GM12874 (cell line): ENCODE results near the gene EXD1.

Source experiments
- TF ChIP-seq, protein P1 (sequence below): IDR thresholded peaks from 2 replicates; pipeline ENCODE4 v1.5.1; 2011; ENCODE audit warnings: low read depth, mild to moderate bottlenecking, control low read depth, low read length, moderate library complexity; ENCODE audit not compliant: insufficient read depth

Gene EXD1

DNA sequence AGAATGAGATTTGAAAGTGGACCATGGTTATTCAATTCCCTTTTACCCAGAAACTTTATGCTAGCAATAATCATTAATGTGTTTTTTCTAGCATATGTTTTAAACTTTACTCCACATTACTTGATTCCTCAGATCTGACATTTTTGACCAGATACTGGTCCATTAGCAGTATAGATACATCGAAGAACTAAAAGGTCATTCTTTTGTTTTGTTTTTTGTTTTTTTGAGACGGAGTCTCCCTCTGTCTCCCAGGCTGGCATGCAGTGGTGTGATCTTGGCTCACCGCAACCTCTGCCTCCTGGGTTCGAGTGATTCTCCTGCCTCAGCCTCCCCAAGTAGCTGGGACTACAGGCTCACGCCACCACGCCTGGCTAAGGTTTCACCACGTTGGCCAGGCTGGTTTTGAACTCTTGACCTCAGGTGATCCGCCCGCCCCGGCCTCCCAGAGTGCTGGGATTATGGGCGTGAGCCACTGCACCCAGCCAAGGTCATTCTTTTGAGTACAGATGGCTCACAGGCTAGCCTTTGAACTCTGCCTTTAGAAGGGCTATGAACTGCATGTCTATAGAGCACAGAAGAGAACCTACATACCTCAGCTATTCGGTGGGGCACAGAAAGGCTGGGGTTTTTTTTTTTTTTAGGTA is 29.1 kb upstream of the EXD1 start:
- TF ChIP-seq, protein P1, sequence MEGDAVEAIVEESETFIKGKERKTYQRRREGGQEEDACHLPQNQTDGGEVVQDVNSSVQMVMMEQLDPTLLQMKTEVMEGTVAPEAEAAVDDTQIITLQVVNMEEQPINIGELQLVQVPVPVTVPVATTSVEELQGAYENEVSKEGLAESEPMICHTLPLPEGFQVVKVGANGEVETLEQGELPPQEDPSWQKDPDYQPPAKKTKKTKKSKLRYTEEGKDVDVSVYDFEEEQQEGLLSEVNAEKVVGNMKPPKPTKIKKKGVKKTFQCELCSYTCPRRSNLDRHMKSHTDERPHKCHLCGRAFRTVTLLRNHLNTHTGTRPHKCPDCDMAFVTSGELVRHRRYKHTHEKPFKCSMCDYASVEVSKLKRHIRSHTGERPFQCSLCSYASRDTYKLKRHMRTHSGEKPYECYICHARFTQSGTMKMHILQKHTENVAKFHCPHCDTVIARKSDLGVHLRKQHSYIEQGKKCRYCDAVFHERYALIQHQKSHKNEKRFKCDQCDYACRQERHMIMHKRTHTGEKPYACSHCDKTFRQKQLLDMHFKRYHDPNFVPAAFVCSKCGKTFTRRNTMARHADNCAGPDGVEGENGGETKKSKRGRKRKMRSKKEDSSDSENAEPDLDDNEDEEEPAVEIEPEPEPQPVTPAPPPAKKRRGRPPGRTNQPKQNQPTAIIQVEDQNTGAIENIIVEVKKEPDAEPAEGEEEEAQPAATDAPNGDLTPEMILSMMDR: no peak

DNA sequence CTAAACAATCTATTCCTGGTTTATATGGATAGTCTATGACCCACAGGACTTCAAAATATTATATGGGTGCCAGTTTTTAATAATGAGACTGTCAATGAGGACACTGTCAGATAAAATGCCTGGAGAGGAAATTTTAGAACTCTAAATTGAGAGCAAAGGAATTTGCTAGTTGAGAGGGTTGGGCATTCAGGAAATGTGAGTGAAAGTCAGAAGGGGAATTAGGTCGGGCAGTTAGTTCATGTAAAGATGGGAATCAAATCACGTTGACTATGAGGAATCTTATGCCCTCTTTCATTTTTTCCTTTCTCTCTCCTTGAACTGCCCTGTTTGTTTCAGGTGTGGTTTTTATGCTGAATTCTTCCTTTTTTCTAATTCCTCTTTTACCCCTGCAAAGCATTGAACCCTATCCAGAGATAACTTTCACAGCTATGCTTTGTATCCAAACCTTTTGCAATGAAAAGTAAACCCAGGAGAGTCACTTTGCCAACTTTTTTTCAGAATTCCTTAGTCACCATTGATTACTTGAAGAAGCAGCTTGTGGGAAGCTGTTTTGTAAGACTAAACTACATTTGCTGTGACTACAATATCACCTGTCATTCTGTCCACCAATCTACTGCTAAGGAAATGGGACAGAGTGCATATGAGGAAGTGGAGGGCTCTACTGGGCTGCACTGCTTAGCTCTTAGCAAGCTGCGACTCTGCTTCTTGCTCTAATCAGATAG is 28.4 kb upstream of the EXD1 start:
- TF ChIP-seq, protein P1: no peak

DNA sequence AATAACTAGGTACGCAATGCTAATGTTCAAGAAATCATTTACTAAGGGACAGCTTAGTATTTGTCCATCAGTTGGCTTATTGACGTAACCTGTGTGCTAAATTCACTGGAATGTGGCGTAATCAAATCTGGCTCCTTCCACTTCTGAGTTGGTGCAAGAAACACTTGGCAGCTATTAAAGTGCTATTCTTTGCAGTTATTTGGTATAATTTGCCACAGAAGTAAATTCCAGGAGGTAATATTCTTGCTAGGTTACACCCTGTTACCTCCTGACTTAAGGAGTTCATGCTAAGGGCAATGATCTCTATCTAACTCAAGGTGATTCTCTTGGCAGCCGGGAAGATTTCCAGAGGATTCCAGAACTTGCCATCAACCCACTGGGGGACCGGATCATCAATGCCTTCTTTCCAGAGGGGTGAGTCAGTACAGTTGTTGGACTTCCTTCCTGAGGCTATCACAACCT is 26.1 kb upstream of the EXD1 start:
- TF ChIP-seq, protein P1: no peak

DNA sequence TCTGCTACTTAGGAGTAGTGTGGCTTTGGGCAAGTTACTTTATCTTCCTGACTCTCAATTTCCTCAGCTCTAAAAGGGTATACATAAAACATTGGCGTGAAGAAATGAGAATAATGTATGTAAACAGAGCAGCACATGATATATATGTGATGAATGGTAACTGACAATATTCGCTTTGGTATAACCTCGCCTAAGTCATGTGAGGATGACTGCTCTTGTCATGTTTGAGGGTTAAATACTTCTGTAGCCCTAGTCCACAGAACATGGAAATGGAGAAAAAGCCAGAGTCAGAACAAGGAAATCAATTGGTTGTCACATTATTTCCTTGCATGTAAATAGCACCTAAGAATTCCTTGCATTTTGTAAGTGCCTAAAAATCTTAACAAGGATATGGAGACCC is 25.5 kb upstream of the EXD1 start:
- TF ChIP-seq, protein P1: no peak

DNA sequence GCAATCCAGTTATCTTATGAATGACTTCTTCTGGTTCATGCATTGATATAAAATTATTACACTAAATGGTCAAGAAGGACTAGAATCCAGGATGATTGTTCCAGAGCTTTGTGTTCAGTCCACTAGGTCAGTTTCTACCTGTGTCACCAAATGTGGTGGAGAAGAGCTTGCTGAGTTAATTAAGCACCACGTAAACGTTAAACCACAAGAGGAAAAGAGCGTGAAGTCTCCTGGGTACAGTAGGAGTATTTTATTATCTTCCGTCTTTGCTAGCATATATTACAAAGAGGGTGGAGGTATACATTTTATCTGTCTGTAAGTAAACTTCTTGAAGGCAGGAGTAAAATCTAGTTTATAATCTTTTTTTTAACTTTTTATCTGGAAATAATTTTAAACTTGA is 24.0 kb upstream of the EXD1 start:
- TF ChIP-seq, protein P1: no peak

DNA sequence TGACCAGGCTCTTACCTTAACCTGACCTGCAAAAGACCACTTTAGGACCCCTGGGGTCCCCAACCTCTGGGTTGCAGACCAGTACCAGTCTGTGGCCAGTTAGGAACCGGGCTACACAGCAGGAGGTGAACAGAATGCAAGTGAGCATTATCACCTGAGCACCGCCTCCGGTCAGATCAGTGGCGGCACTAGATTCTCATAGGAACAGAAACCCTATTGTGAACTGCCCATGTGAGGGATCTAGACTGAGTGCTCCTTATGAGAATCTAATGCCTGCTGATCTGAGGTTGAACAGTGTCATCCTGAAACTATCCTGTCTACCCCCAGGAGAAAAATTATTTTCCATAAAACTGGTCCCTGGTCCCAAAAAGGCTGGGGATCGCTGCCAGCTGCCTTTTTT is 20.9 kb upstream of the EXD1 start:
- TF ChIP-seq, protein P1: no peak

DNA sequence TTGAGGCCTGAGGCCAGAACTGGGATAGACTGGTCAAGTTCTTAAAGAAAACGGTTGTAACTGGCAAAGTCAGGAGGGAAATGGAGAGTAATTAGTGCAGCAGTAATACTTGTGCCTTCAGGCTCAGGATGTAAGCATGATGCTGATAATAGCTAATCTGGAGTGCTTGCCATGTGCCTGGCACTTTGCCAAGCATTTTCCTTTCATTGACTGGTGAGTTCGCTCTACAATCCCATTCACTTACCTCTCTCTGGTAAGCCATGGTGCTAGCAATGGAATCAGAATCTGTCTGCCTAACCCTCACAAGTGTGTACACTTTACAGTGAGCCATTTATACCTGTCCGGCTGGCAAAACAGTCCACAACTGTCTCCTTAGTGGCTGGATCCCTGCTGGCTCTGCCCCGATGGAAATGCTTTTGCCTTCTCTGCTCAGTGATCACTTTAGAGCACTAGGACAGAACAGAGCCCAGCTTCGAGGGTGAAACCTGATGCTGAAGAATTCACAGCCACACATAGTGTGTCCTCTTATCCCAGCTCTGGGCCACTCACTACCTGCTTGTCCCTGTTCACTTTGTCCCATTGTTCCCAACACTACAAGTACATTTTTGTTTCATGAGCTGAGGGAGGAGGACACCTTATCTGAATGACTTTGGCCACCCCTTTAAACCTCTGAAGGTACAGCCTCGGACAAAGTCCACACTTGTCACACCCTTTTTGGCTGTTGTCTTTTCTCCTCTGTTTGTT is 10.8 kb upstream of the EXD1 start:
- TF ChIP-seq, protein P1: no peak
